Neural cell (in vitro differentiated cells): ENCODE results near the gene RFX3. TPM values are rescaled to one million over a fixed set of nuclear protein-coding genes. Genes with fewer than 3 reads are reported as not detected.

Experiments
- H2AFZ ChIP-seq: fragments of 200-600, 300-800 bp; sonication (generic), shearing (Covaris generic); 2 replicates; pipeline ENCODE4 v1.6.0; 2014; ENCODE audit warnings: low read depth, mild to moderate bottlenecking, antibody characterized with exemption, low read length, moderate library complexity
- H3F3A ChIP-seq: fragments of 200-600 bp; shearing (Covaris generic); 2 replicates; pipeline ENCODE4 v1.6.1; 2016; ENCODE audit warnings: mild to moderate bottlenecking, moderate library complexity, mixed read lengths, antibody characterized with exemption, low read length; ENCODE audit not compliant: insufficient read depth, poor library complexity, severe bottlenecking
- H3K27ac ChIP-seq: fragments of 200-600, 300-800 bp; sonication (generic), shearing (Covaris generic); 2 replicates; pipeline ENCODE4 v1.5.1; 2014; ENCODE audit warnings: mild to moderate bottlenecking, low read length, moderate library complexity
- H3K27me3 ChIP-seq: fragments of 300-800, 200-600 bp; sonication (generic), shearing (Covaris generic); 2 replicates; pipeline ENCODE4 v1.6.0; 2014; ENCODE audit warnings: mild to moderate bottlenecking, low read depth, low read length, moderate library complexity; ENCODE audit not compliant: insufficient read depth
- H3K36me3 ChIP-seq: fragments of 300-800, 200-600 bp; sonication (generic), shearing (Covaris generic); 2 replicates; pipeline ENCODE4 v1.5.1; 2014; ENCODE audit warnings: mild to moderate bottlenecking, antibody characterized with exemption, low read length, moderate library complexity; ENCODE audit not compliant: insufficient read depth
- H3K4me2 ChIP-seq: fragments of 300-800, 200-600 bp; sonication (generic), shearing (Covaris generic); 2 replicates; pipeline ENCODE4 v1.6.0; 2014; ENCODE audit warnings: mild to moderate bottlenecking, low read length
- H3K4me3 ChIP-seq: fragments of 300-800, 200-600 bp; sonication (generic), shearing (Covaris generic); 2 replicates; pipeline ENCODE4 v1.5.1; 2014; ENCODE audit warnings: mild to moderate bottlenecking, low read length, moderate library complexity
- H3K79me2 ChIP-seq: fragments of 200-600 bp; shearing (Covaris generic); replicated peaks from 2 replicates; pipeline ENCODE4 v1.6.0; 2014; ENCODE audit warnings: mild to moderate bottlenecking, low read length, moderate library complexity; ENCODE audit not compliant: insufficient read depth
- H3K9ac ChIP-seq: fragments of 300-800, 200-600 bp; sonication (generic), shearing (Covaris generic); 2 replicates; pipeline ENCODE4 v1.6.1; 2016; ENCODE audit warnings: mild to moderate bottlenecking, low read length, mixed read lengths
- H3K9me2 ChIP-seq: fragments of 200-600 bp; shearing (Covaris generic); 2 replicates; pipeline ENCODE4 v1.6.1; 2016; ENCODE audit warnings: mild to moderate bottlenecking, low read length, mixed read lengths; ENCODE audit not compliant: insufficient read depth
- H3K9me3 ChIP-seq: fragments of 200-600, 300-800 bp; sonication (generic), shearing (Covaris generic); 2 replicates; pipeline ENCODE4 v1.6.1; 2016; ENCODE audit warnings: mild to moderate bottlenecking, mixed run types, low read length, moderate library complexity, mixed read lengths
- H4K20me1 ChIP-seq: fragments of 200-600 bp; shearing (Covaris generic); 2 replicates; pipeline ENCODE4 v1.6.1; 2016; ENCODE audit warnings: mild to moderate bottlenecking, mixed run types; ENCODE audit not compliant: insufficient read depth
- CTCF ChIP-seq: fragments of 450-650 bp; IDR thresholded peaks from 2 replicates; pipeline ENCODE4 v1.5.1; 2014; ENCODE audit warnings: antibody characterized with exemption, mild to moderate bottlenecking, moderate library complexity; ENCODE audit not compliant: poor library complexity, severe bottlenecking
- EP300 ChIP-seq: fragments of 450-650 bp; conservative IDR thresholded peaks from 2 replicates; pipeline ENCODE4 v1.6.1; 2014; ENCODE audit warnings: antibody characterized with exemption, mild to moderate bottlenecking, moderate library complexity; ENCODE audit not compliant: poor library complexity, severe bottlenecking
- EZH2 ChIP-seq: fragments of 200-600, 300-800 bp; shearing (Covaris generic), sonication (generic); IDR thresholded peaks from 2 replicates; pipeline ENCODE4 v1.6.1; 2014; ENCODE audit warnings: antibody characterized with exemption, low read length, borderline replicate concordance, mild to moderate bottlenecking; ENCODE audit not compliant: insufficient read depth, poor library complexity, severe bottlenecking
- MXI1 ChIP-seq: fragments of 450-650 bp; conservative IDR thresholded peaks from 2 replicates; pipeline ENCODE4 v1.6.1; 2014; ENCODE audit warnings: antibody characterized with exemption, mild to moderate bottlenecking; ENCODE audit not compliant: poor library complexity, severe bottlenecking
- POLR2AphosphoS5 ChIP-seq: IDR thresholded peaks from 2 replicates; pipeline ENCODE4 v1.6.1; 2012
- RAD21 ChIP-seq: fragments of 450-650 bp; conservative IDR thresholded peaks from 2 replicates; pipeline ENCODE4 v1.6.1; 2014; ENCODE audit warnings: antibody characterized with exemption, mild to moderate bottlenecking, moderate library complexity
- REST ChIP-seq: IDR thresholded peaks from 2 replicates; pipeline ENCODE4 v1.6.1; 2012; ENCODE audit warnings: borderline replicate concordance
- SMC3 ChIP-seq: fragments of 450-650 bp; conservative IDR thresholded peaks from 2 replicates; pipeline ENCODE4 v1.6.1; 2014; ENCODE audit warnings: antibody characterized with exemption, mild to moderate bottlenecking, moderate library complexity; ENCODE audit not compliant: poor library complexity
- TAF1 ChIP-seq: IDR thresholded peaks from 2 replicates; pipeline ENCODE4 v1.6.1; 2012; ENCODE audit warnings: low read depth
- polyA plus RNA-seq: library from polyadenylated mRNA; depleted of rRNA; stranded (reverse); fragments of >200 nt; gene quantifications from 2 replicates; pipeline ENCODE4 v1.2.3, GENCODE V29; 2014

The RFX3 gene
- polyA plus RNA-seq, 1 donor from 2014 or later: 27.6 TPM

- no peak for TF ChIP-seq CTCF
- TF ChIP-seq TAF1: no peak
- TF ChIP-seq RAD21: no peak
- no peak for TF ChIP-seq REST
- TF ChIP-seq EZH2: no peak
- no peak for TF ChIP-seq POLR2AphosphoS5
- Histone ChIP-seq H3K4me3 (no peak overlapping the region), H3K36me3 (no peaks in the 10 kb centered on the region), H3F3A (no peaks in the 10 kb centered on the region), H3K4me2 (no peak overlapping the region), H4K20me1 (no peaks in the 10 kb centered on the region), H3K9ac (no peak overlapping the region), H3K27ac (no peak overlapping the region), H3K27me3 (no peaks in the 10 kb centered on the region), H2AFZ (no peak overlapping the region), H3K79me2 (no peaks in the 10 kb centered on the region), H3K9me3 (no peaks in the 10 kb centered on the region), H3K9me2 (no peaks in the 10 kb centered on the region)
These were observed 23.4 kb upstream of the RFX3 start for GRCh38 chr9:3549225-3549624.

- TF ChIP-seq POLR2AphosphoS5 (no peak), CTCF (no peak), RAD21 (no peak)
- H3K36me3 ChIP-seq: no peaks in the 10 kb centered on the region
- no peaks in the 10 kb centered on the region for H3K9me3 ChIP-seq
- H3K79me2 ChIP-seq: no peaks in the 10 kb centered on the region
- H3K9me2 ChIP-seq: no peaks in the 10 kb centered on the region
- H2AFZ ChIP-seq: no peak overlapping the region
- no peaks in the 10 kb centered on the region for H3K27me3 ChIP-seq
- no peaks in the 10 kb centered on the region for H3F3A ChIP-seq
- H3K4me2 ChIP-seq: no peak overlapping the region
- H4K20me1 ChIP-seq: no peaks in the 10 kb centered on the region
- no peak overlapping the region for H3K27ac ChIP-seq
- no peak overlapping the region for H3K4me3 ChIP-seq
- H3K9ac ChIP-seq: no peak overlapping the region
These were observed 22.8 kb upstream of the RFX3 start for GRCh38 chr9:3548648-3549047.

GRCh38 chr9:3541206-3541605, 15.4 kb upstream of the RFX3 start:
- TF ChIP-seq RAD21: no peak
- no peak for TF ChIP-seq SMC3
- TF ChIP-seq EP300: no peak
- no peak for TF ChIP-seq POLR2AphosphoS5
- no peak for TF ChIP-seq MXI1
- Histone ChIP-seq H3K9me3 (no peaks in the 10 kb centered on the region), H3K9me2 (no peaks in the 10 kb centered on the region), H2AFZ (no peak overlapping the region), H3K27ac (peak overlapping the region; percentile 37), H3K27me3 (no peaks in the 10 kb centered on the region), H3K9ac (no peak overlapping the region), H3K36me3 (no peaks in the 10 kb centered on the region), H3K79me2 (no peaks in the 10 kb centered on the region), H3F3A (no peaks in the 10 kb centered on the region), H3K4me3 (no peak overlapping the region), H3K4me2 (no peak overlapping the region), H4K20me1 (no peaks in the 10 kb centered on the region)
